SK-N-MC (cell line): ENCODE results near the gene CYP46A1.

Source experiments
- EZH2 ChIP-seq: fragments of 200-600 bp; sonication (generic); IDR thresholded peaks from one replicate; pipeline ENCODE4 v1.6.1; 2017; ENCODE audit warnings: antibody characterized with exemption
- FOXP2 ChIP-seq: optimal IDR thresholded peaks from 2 replicates; pipeline ENCODE3; 2011; ENCODE audit warnings: mild to moderate bottlenecking, moderate library complexity; ENCODE audit not compliant: insufficient read depth; ENCODE audit errors: extremely low read length, control extremely low read depth
- POLR2AphosphoS5 ChIP-seq: IDR thresholded peaks from 2 replicates; pipeline ENCODE4 v1.6.1; 2012; ENCODE audit warnings: mild to moderate bottlenecking, low read depth, low read length, borderline replicate concordance

DNA sequence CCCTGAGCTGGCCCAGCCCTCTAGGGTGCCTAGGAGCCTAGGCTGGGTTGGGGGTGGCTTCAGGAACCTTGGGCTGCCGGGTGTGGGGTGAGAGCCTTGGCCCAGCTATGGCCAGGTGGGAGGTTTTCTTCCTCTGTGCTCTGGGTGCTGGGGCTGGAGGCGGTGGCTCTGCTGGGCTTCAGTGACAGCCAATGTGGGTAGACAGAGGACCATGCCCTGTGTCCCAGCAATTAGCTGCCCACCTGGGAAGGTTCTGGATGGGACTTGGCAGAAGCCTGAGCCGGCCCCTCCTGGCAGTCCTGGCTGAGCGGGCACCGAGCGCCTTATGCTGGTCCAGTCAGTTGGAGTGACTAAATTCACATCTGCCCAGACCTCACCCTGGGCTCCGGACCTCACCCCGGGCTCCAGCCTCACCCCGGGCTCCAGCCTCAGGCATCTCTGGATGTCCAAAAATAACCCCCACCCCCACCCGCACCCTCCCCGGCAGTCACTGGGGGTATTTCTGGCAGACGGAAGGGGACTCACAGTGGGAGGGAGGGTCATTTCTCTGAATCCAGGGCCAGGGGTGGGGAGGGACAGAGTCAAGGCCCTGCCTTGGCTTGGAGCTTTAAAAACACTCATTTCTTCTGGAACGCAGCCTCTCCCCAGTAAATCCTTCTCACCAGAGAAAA, 46.9 kb downstream of the CYP46A1 start:
- TF ChIP-seq POLR2AphosphoS5 (no peak), EZH2 (no peak), FOXP2 (no peak)
